ENCODE data around the gene PRDM16.

Gene PRDM16

DNA sequence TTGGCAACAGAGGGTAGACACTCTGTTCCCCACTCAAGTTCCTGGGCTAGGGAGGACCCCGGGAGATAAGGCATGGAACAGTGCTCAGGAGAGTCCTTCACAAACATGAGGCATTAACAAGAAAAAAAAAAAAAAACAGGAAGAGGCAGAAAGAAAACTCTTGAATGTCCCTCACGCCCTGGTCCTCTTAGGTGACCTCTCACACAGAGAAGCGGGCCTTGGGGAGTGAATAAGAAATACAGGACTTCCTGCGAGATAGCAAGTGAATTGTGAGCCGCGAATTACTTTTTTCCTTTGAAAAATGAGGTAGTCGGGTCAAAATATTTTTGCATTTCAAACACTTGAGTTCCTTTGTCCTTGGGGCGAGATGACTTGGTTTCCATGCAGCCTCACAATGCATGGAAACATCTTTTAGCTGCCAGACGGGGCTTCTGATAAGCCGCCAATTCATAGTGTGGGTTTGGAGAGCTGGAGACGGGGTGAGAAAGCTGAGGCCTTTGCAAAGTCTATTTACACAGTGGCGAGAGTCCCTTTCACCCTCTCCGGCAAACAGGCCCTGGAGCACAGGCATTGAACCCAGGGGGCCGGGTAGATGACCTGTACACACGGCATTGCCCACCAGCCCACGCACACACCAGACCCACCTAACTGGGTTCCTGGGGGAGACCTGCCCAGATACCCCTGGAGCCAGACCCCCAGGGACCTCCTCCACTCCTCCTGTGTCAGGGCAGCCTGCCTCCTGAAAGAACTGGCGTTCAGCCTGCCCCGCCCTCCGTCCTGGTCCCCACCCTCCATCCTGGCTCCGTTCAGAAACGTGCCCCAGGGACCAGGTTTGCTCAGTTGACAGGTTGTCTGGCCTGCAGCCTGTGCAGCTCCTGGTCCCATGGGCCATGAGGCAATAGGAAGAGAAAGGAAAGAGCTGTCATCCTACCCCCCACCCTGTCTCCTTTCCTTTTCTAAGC is 192.3 kb downstream of the PRDM16 start:
- no peak for TF ChIP-seq SNAI2 (CRISPR knock-in tag; IDR thresholded peaks at IDR 0.05)
- no peak for TF ChIP-seq ZNF565 (CRISPR knock-in tag; conservative IDR thresholded peaks at IDR 0.05; ENCODE audit: low read depth)
- no peak for TF ChIP-seq TSHZ2 (CRISPR knock-in tag; IDR thresholded peaks at IDR 0.05)
- TF ChIP-seq OSR1 (CRISPR knock-in tag; IDR thresholded peaks at IDR 0.05): no peak
- TF ChIP-seq PATZ1 (CRISPR knock-in tag; IDR thresholded peaks at IDR 0.05; ENCODE audit: borderline replicate concordance): no peak
- no peak for ATAC-seq

DNA sequence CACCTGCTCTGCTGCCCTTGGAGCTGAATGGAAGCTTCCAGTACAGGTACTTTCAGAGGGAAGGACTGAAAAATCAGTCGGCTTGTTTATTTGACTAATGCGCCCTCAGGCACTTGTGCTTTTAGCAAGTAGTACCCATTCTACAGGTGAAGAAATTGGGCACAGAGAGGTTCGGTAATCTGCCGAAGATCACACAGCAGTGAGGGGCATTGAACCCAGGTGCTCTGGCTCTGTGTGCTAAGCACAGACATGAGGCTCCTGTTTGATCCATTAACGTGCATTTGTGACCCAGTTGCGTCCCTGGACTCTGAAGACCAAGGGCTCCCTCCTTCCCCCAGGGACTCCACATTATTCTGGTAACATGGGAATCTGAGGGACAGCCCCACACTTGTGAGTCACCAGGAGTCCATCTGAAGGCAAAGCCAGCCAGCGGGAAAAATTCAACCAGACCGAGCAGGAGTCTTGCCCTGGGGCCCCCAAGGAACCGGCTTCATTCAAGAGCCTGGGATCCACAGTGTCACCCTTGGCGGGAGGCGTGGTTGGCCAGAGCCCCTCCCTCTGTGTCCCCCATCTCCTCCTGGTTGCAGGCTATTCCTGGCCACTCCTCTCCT is 193.1 kb downstream of the PRDM16 start:
- TF ChIP-seq TOX (CRISPR knock-in tag; IDR thresholded peaks at IDR 0.05; ENCODE audit: borderline replicate concordance) (no peak), ESRRG (CRISPR knock-in tag; IDR thresholded peaks at IDR 0.05) (no peak)
- ATAC-seq: no peak

DNA sequence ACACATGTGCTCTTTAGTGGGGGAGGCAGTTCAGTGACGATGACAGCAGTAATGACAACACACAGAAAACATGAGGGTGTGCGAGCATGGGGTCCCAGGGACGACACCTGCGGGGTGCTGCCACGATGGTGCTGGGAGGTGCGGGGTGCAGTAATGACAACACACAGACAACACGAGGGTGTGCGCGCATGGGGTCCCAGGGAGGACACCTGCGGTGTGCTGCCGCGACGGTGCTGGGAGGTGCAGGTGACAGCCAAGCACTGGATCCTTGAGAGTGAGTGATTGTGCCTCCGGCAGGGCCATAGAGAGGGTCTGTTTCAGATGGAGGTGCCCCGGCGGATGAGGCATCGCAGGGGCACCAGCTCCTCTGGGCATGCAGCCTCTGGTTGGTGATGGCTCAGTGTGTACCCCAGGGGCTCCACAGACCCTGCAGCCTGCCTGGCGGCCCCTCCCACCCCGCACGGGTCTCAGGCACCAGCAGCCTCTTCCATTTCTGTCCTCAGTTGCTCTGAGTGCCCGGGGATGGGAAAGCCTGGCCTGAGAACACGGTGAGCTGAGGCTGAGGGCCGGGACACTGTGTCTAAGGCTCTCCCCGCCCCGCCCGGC is 193.8 kb downstream of the PRDM16 start:
- TF ChIP-seq PATZ1 (CRISPR knock-in tag; IDR thresholded peaks at IDR 0.05; ENCODE audit: borderline replicate concordance) (no peak), POU6F1 (CRISPR knock-in tag; IDR thresholded peaks at IDR 0.05; ENCODE audit: borderline replicate concordance, low read depth) (no peak), GLIS3 (CRISPR knock-in tag; IDR thresholded peaks at IDR 0.05) (no peak), ISL1 (CRISPR knock-in tag; IDR thresholded peaks at IDR 0.05) (no peak), RARB (CRISPR knock-in tag; IDR thresholded peaks at IDR 0.05) (no peak), ZNF8 (CRISPR knock-in tag; IDR thresholded peaks at IDR 0.05) (no peak), ZNF70 (CRISPR knock-in tag; IDR thresholded peaks at IDR 0.05) (no peak), OSR1 (CRISPR knock-in tag; IDR thresholded peaks at IDR 0.05) (no peak), PPARA (CRISPR knock-in tag; IDR thresholded peaks at IDR 0.05; ENCODE audit: borderline replicate concordance) (no peak), TOX (CRISPR knock-in tag; IDR thresholded peaks at IDR 0.05; ENCODE audit: borderline replicate concordance) (no peak), CSDC2 (CRISPR knock-in tag; IDR thresholded peaks at IDR 0.05) (no peak), SNAI2 (CRISPR knock-in tag; IDR thresholded peaks at IDR 0.05) (no peak), TCF4 (CRISPR knock-in tag; IDR thresholded peaks at IDR 0.05; ENCODE audit: borderline replicate concordance) (no peak), ESRRG (CRISPR knock-in tag; IDR thresholded peaks at IDR 0.05) (no peak), ZFP30 (CRISPR knock-in tag; IDR thresholded peaks at IDR 0.05) (no peak), TSHZ2 (CRISPR knock-in tag; IDR thresholded peaks at IDR 0.05) (no peak), ARNTL (CRISPR knock-in tag; IDR thresholded peaks at IDR 0.05; ENCODE audit: borderline replicate concordance, low read depth) (no peak)
- TF ChIP-seq, protein P1, sequence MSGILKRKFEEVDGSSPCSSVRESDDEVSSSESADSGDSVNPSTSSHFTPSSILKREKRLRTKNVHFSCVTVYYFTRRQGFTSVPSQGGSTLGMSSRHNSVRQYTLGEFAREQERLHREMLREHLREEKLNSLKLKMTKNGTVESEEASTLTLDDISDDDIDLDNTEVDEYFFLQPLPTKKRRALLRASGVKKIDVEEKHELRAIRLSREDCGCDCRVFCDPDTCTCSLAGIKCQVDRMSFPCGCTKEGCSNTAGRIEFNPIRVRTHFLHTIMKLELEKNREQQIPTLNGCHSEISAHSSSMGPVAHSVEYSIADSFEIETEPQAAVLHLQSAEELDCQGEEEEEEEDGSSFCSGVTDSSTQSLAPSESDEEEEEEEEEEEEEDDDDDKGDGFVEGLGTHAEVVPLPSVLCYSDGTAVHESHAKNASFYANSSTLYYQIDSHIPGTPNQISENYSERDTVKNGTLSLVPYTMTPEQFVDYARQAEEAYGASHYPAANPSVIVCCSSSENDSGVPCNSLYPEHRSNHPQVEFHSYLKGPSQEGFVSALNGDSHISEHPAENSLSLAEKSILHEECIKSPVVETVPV (CRISPR knock-in tag; IDR thresholded peaks at IDR 0.05): no peak
- TF ChIP-seq, protein P2, sequence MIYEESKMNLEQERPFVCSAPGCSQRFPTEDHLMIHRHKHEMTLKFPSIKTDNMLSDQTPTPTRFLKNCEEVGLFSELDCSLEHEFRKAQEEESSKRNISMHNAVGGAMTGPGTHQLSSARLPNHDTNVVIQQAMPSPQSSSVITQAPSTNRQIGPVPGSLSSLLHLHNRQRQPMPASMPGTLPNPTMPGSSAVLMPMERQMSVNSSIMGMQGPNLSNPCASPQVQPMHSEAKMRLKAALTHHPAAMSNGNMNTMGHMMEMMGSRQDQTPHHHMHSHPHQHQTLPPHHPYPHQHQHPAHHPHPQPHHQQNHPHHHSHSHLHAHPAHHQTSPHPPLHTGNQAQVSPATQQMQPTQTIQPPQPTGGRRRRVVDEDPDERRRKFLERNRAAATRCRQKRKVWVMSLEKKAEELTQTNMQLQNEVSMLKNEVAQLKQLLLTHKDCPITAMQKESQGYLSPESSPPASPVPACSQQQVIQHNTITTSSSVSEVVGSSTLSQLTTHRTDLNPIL (CRISPR knock-in tag; IDR thresholded peaks at IDR 0.05; ENCODE audit: low read depth): no peak
- ATAC-seq: no peak
